C4-2B (cell line): ENCODE measurements around the gene SMG7.

ENCODE experiments used
- ZFX ChIP-seq: fragments of 450-650 bp; IDR thresholded peaks from 2 replicates; pipeline ENCODE4 v1.6.1; 2017
- TF ChIP-seq, protein P1 (sequence below): fragments of 450-650 bp; conservative IDR thresholded peaks from 2 replicates; pipeline ENCODE4 v1.5.1; 2017; ENCODE audit warnings: mild to moderate bottlenecking

DNA sequence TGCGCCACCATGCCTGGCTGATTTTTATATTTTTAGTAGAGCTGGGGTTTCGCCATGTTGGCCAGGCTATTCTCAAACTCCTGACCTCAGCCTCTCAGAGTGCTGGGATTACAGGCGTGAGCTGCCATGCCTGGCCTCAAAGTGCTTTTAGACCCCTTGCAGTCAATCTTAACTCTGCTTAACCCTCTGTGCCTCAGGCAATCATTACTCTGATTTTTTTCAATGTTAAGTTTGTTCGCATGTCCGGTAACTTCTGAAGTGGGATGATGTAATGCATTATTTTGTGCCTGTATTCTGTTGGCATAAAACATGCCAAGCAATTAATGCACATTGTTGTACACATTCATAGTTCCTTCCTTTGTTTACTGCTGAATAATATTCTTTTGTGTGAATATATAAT lies 18.6 kb downstream of the SMG7 start:
- TF ChIP-seq, protein P1, sequence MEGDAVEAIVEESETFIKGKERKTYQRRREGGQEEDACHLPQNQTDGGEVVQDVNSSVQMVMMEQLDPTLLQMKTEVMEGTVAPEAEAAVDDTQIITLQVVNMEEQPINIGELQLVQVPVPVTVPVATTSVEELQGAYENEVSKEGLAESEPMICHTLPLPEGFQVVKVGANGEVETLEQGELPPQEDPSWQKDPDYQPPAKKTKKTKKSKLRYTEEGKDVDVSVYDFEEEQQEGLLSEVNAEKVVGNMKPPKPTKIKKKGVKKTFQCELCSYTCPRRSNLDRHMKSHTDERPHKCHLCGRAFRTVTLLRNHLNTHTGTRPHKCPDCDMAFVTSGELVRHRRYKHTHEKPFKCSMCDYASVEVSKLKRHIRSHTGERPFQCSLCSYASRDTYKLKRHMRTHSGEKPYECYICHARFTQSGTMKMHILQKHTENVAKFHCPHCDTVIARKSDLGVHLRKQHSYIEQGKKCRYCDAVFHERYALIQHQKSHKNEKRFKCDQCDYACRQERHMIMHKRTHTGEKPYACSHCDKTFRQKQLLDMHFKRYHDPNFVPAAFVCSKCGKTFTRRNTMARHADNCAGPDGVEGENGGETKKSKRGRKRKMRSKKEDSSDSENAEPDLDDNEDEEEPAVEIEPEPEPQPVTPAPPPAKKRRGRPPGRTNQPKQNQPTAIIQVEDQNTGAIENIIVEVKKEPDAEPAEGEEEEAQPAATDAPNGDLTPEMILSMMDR: no peak
- no peak for TF ChIP-seq ZFX
